HepG2 (cell line): ENCODE measurements around the gene AXIN1.

Experiments
- TAF15 ChIP-seq: fragments of 200-400 bp; formaldehyde crosslinking; IDR thresholded peaks from one replicate; pipeline ENCODE4 v1.6.1; 2018; ENCODE audit warnings: mild to moderate bottlenecking, low read depth, low read length; ENCODE audit not compliant: poor library complexity, severe bottlenecking
- ZNF747 ChIP-seq: sonication (generic); formaldehyde crosslinking; IDR thresholded peaks from 2 replicates; pipeline ENCODE4 v1.8.1; 2023; ENCODE audit warnings: missing genetic modification reagents, mild to moderate bottlenecking, borderline replicate concordance

GRCh38 chr16:330741-331140, 21.8 kb downstream of the AXIN1 start:
- no peak for TF ChIP-seq ZNF747 (CRISPR knock-in tag)
- no peak for TF ChIP-seq TAF15
